GM19193 (cell line): ENCODE results near the gene CSK.

ENCODE experiments used
- POLR2A ChIP-seq: IDR thresholded peaks from 4 replicates; pipeline ENCODE4 v1.6.1; 2011; ENCODE audit not compliant: insufficient read depth, insufficient read length; ENCODE audit errors: extremely low read depth

CSK gene

GRCh38 chr15:74802290-74802689 is 20.4 kb downstream of the CSK start:
- no peak for TF ChIP-seq POLR2A

- no peak for TF ChIP-seq POLR2A
Measured at GRCh38 chr15:74802862-74803447, 21.1 kb downstream of the CSK start.

DNA sequence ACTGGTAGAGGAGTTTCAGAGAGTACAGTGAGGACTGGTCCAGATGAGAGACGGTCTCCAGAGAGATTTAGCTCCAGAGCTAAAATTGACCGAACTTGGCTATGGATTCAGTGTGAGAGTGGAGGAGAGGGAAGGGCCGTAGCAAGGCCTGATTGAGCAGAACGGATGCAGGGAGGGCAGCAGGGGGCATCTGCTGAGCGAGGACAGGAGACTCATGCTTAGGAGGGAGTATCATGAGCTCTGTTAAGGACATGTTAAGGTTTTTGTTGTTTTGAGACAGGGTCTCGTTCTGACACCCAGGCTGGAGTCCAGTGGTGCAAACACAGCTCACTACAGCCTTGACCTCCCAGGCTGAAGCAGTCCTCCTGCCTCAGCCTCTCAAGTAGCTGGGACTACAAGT is 23.1 kb downstream of the CSK start:
- TF ChIP-seq POLR2A: no peak

- no peak for TF ChIP-seq POLR2A
Measured at GRCh38 chr15:74807282-74807681, 25.4 kb downstream of the CSK start.

DNA sequence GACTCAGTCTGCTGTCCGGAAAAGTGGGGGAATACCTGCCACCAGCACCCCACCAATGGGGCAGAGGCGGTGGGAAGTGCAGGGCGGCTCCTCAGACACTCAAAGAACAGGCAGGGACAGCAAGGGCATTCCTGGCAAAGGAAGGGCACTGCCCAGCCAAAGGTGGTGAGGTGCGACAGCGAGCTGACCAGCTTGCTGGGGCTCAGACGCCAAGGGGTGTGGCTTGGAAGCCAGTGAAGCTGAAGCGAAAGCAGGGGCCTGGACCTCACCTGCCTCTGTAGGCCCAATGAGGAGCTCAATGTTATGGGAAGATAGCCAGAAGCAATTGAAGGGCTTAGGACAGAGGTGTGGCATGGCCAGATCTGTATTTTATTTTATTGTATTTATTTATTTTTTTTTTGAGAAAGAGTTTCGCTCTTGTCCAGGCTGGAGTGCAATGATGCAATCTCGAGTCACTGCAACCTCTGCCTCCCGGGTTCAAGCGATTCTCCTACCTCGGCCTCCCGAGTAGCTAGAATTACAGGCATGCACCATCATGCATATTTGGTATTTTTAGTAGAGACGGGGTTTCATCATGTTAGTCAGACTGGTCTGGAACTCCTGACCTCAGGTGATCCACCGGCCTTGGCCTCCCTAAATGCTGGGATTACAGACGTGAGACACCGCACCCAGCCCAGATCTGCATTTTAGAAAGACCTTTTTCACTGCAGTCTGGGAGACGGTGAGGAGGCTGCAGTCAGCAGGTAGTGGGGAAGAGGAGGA is 26.4 kb downstream of the CSK start:
- no peak for TF ChIP-seq POLR2A

DNA sequence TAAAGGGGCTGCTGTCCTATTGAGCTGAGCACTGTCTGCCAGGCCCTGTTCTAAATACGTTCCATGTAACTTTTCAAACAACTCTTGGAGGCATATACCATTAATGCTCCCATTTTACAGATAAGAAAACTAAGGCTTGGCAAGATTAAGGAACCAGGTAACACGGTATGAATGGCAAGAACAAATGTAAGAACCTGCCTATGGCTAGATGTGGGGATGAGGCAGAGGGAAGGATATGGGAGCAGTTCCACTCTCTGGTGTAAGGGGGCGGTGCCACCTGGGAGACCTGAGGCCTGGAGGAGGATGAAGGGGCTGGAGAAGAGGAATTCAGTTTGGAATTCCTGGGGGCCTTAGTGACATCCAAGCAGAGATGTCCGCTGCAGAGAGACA is 27.0 kb downstream of the CSK start:
- TF ChIP-seq POLR2A: no peak

DNA sequence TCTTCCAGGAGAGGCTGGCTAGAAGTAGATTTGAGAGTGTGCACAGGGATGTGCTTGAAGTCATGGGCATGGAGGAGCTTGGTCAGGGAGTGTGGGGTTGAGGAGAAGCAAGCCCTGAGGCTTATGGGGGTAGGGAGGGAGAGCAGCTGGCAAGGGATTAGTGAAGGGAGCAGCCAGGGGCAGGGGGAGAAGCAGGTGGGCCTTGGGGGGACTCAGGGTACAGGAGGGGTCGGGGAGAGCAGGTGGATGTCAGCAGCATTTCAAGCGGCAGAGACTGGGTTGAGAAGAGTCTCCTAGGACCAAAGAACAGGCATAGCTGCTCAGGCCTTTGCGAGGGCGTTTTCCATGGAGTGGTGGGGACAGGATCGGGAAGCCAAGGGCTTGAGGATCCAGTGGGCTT is 27.4 kb downstream of the CSK start:
- no peak for TF ChIP-seq POLR2A

DNA sequence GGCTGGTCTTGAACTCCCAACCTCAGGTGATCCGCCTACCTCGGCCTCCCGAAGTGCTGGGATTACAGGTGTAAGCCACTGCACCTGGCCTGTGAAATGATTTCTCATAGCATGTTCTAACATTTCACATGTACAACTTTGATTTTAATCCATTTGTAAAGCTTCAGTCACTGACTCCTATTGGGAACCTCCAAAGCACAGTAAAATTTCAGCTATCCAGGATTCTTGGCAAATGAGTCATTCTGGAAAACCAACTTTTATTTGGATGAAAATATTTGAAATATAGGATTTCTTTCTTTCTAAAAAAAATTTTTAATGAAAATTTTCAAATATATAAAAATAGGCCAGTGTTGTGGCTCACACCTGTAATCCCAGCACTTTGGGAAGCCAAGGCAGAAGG is 28.1 kb downstream of the CSK start:
- TF ChIP-seq POLR2A: no peak

DNA sequence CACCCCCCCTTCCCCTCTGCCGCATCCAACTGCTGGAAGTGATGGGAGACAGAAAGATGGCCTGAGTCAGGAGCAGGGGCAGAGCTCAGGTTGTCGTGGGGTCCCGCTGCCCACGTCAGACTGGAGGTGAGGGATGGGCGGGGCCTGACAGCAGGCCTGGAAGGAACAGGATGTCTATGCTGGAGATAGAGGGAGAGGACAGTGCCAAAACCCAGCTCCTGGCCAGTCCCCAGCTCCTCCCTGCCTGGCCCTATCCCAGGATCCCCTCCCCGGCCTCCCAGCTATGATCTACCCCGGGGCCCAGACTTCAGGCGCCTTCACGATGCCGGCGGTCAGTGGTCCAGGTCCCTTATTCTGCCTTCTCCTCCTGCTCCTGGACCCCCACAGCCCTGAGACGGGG is 30.7 kb downstream of the CSK start, which contains the start of gene LMAN1L:
Gene LMAN1L, plus strand, starts transcription at position 303 of the 400 bp plus-strand sequence. Its CDS starts 20 bp downstream, at position 323.
- no peak for TF ChIP-seq POLR2A

DNA sequence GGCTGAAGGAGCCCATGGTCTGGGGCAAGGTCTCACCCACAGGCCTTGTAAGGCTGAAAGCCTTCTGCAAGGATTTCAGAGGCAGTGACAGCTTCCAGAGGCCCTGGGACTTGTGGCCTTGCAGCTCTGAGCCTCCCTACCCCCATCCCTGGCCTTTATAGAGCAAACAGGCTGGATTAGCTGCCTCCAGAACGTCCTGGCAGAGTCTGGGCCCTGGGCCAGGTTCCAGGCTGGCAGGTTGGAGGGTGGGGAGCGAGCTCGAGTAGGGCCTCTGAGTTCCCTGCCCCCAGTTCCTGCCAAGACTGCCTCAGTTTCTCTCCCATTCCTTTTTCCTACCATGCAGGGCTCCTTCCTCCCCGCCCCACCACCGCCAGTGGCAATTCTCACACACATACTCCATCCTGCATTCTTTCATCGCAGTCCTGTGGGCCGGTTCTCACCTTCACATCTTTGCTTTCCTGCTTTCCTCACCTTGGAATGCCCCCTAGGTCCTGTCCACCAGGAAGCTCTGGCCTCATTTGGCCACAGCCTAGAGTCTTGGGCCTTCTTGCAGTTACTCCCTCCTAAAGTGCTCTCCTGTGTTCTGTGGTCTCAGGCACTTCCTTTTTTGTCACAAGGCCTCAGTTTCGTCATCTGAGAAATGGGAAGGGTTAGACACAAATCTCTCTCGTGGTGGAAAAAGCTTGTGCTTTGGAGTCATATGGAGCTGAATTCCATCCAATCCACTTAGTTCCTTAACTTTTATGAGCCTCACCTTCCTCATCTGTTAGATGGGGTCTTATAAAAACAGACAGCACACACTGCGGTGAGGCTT is 33.4 kb downstream of the CSK start:
- no peak for TF ChIP-seq POLR2A

DNA sequence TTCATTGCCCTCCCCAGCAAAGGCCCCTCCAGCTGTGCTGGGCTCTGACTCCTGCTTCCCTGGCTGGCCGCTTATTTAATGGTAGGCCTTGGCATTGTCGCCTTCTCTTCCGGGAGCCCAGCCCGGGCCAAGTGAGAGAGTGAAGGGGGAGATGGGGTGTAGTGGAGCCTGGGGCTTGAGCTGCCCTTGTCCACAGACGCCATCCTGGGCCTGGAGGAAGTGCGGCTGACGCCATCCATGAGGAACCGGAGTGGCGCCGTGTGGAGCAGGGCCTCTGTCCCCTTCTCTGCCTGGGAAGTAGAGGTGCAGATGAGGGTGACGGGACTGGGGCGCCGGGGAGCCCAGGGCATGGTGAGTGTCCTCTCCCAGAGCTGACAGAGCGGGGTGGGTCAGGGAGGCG is 34.1 kb downstream of the CSK start:
- TF ChIP-seq POLR2A: no peak

DNA sequence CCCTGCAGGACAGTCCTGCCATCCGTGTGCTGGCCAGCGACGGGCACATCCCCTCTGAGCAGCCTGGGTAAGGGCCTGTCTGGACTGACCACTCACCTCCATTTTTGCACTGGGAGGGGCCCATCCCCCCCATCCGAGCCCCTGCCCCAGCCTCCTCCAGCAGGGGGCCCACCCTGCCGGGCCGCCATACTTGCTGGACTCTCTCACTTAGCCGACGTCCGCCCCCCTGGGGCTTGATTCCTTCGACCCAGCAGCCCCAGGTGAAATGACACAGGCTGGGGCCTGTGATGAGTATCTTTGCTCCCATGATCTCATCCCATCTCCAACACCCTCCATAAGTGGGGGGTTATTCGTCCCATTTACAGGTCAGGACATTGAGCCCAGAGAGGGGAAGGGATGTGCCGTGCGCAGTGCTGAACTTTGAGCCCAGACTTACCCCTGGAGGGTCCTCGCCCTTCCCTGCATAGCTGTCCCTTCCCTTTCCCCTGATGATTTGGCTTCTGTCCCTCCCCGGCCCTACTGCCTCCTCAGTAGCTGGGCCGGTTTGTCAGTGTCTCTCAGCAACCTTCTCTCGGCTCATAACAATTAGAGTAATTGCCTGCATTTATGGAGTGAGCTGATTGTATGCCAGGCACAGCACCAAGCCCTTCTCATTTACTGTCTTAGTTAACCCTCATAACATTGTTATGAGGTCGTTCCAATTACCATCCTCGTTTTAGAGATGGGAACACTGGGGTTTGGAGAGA is 34.9 kb downstream of the CSK start:
- TF ChIP-seq POLR2A: no peak

DNA sequence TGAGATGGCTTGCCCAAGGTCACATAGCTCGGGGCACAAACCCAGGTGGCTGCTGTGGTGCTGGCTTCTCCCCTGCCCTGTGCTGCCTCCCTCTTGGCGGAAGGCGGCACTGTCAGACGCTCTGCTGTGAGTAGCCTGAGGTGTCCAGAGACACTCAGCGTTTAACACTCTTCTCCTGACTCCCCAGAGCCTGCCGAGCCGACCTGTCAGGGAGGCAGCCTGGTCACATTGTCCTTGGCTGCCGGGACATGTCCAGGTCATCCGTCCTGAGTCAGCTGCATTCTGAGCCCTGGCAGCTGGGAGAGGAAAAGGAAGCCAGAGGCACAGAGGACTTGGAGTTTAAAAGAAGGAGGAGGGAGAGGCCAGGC is 35.5 kb downstream of the CSK start:
- no peak for TF ChIP-seq POLR2A

GRCh38 chr15:74820056-74820455 is 38.2 kb downstream of the CSK start:
- no peak for TF ChIP-seq POLR2A
